ELR (cell line): ENCODE results near the gene ATP2B2.
"Not testable (repeated sequence)": the region's sequence is repeated elsewhere in the genome, so short reads cannot be mapped to it uniquely, and the experiment has no call there.

Experiments
- DNase-seq: peaks from one replicate; pipeline ENCODE4 v3.0.0-alpha.2; 2015; ENCODE audit warnings: low read depth

Gene ATP2B2

GRCh38 chr3:10505050-10505790 is at the start of gene ATP2B2:
Gene ATP2B2 (minus strand): TSS chr3:10505586. CDS start chr3:10449543, 56,043 bp downstream.
- no peak for DNase-seq

DNA sequence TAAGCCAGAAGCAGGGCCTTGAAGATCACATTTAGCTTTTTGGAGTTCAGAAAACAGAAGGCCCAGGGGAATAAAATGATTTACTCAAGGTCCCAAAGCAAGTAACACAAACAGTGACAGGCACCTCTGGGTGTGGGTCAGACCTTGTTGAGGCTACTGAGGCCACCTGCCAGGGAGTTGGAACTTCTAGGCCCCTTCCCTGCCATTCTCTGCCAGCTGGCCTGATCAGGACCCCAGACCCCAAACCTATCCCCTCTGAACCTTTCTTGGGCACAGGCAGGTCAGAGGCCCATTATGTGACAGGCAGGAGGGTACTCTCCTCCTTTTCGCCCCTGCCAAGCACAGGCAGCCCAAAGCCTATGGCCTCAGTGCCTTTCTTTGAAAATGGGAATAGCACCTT is 49.4 kb upstream of the ATP2B2 start:
- no peak for DNase-seq

DNA sequence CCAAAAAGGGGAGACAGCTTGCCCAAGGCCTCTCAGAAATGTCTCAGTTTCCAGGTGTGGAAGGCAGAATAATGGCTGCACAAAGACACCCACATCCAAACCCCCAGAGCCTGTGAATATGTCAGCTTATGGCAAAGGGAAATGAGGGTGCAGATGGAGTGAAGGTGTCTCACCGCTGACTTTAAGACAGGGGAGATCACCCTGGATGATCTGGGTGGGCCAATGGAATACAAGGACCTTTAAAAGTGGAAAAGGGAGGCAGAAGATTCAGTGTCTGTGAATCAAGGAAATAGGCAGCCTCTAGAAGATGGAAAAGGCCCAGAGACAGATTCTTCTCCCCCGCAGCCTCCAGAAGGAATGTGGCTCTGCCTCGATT is 48.8 kb upstream of the ATP2B2 start:
- no peak for DNase-seq

- DNase-seq: no peak
These were observed 48.3 kb upstream of the ATP2B2 start for GRCh38 chr3:10553591-10554235.

- DNase-seq: no peak
These were observed 47.2 kb upstream of the ATP2B2 start for GRCh38 chr3:10552631-10552943.

GRCh38 chr3:10551821-10552630 is 46.6 kb upstream of the ATP2B2 start:
- DNase-seq: peak; percentile 81

DNA sequence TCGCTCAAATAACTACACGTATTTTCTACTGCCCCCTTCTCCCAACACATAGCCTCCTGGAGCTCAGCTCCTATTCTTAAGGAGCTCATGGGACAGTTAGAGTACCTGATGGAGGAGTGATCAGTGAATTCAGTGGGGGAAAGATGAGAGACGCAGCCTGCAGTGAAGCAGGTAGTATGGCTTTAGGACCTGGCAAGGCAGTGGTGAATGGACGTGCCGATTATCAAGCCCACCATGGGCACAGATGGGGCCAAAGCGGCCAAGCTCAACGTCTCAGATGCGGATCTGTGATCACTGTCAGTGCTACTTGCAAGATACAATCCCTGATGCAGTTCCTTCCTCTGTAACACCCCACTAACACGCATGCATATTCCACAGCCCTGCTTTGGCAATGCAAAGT is 45.8 kb upstream of the ATP2B2 start:
- no peak for DNase-seq

DNA sequence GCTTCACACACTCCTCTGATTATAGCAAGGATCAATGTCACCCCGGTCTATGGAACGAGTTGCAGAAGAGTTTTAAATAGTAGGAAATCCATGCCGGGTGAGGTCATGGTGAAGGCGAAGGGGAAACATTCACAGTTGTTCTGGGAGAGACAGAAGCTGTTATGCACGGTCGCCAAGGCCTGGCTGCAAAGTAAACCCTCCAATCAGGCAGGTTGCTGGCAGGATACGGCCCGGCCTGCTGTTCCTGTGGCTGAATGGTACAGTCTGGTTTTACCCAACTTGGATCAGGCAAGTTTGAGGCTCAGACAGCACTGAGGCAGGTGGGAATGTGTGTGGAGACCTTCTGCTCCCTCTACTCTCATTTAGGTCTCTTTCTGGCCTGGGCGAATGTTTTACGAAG is 45.3 kb upstream of the ATP2B2 start:
- no peak for DNase-seq

GRCh38 chr3:10549617-10550230 is 44.3 kb upstream of the ATP2B2 start:
- DNase-seq: no peak

DNA sequence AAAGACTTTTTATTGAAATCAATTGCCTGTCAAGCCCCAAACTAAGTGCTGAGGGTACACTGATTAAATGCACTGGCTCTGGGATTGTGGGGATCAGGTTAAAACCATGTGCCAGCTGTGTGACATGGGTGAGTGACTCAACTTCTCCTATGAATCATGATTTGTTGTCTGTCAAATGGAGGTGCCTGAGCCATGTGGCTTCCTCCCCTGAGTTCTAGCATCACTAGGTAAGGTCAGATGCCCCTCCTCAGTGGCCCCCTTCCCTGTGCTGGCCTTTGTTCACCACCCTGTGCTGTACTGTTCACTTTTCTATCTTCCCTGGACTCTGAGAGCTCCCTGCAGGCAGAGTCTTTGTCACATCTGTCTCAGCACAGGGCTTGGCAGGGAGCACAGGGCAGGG is 43.6 kb upstream of the ATP2B2 start:
- DNase-seq: peak; percentile 38

DNA sequence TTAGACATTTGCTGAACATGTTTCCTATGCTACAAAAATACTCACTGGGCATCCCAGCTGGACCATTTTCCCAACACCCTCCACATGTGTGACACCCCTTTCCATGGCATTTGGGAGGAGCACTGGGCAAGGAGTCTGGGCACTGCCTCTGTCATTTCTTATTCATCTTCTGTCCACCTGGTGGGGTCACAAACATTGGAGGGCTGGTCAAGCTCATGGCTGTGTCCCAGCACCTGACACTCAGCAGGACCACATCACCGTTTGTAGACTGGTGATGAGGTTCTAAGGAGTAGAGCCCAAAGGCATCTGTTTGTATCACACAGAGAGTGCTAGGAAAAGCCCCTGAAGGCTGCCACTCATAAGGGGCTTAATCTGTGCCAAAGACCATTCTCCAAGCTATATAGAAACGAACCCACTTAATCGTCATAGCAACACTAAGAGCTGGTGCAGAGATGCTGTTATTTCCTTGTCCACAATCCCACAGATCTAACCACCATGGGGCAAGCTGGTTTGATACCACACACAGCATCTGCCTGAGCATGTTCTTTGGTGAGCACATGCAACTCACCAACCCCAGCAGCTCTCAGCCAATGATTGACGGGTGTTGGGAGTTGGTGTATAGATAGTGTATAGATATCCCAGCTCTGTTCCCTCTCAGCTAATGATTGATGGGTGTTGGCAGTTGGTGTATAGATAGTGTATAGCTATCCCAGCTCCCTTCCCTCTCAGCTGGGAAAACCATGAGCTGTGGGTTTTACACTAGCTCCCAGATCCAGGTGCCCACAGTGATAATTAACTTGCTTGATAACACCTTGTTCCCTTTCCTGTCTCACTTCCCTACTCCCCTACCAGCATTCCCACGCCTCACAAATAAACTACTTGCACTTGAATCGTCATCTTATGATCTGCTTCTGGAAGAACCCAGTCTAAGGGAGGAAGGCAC is 42.7 kb upstream of the ATP2B2 start:
- no peak for DNase-seq

GRCh38 chr3:10547413-10547812 is 42.0 kb upstream of the ATP2B2 start:
- no peak for DNase-seq

DNA sequence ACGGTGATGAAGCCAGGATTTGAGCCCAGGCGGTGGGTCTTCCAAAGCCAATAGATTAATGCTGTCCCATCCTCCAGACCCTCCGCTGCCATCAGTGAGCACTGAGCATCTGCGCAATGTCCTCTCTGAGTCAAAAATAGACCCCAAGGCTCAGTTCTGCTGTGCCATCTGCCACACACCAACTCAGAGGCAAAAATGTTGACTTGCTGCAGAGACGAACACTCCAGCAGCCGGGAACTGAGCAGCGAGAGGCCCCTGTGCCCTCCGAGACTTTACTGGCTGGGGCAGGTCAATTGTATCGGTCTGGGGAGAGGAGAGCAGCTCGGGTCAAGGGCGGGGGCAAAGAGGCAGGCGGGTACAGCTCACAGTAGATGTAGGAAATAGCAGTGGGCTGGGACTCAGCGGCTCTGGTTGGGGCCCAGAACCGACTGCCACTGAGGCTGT is 41.5 kb upstream of the ATP2B2 start:
- no peak for DNase-seq

- no peak for DNase-seq
These were observed 40.8 kb upstream of the ATP2B2 start for GRCh38 chr3:10546181-10546624.

DNA sequence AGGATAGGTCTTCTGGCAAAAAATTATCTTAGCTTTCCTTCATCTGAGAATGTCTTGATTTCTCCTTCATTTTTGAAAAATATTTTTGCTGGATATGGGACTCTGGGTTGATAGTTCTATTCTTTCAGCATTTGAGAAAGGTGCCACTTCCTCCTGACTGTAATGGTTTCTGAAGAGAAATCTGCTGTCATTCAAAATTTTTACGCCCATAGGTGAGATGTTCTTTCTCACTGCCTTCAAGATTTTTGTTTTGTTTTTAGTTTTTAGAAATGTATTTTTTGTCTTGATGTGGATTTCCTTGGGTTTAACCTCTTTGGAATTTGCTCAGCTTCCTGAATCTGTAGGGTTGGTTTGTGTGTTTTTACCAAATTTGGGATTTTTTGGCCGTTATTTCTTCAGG is 37.1 kb upstream of the ATP2B2 start:
- no peak for DNase-seq

DNA sequence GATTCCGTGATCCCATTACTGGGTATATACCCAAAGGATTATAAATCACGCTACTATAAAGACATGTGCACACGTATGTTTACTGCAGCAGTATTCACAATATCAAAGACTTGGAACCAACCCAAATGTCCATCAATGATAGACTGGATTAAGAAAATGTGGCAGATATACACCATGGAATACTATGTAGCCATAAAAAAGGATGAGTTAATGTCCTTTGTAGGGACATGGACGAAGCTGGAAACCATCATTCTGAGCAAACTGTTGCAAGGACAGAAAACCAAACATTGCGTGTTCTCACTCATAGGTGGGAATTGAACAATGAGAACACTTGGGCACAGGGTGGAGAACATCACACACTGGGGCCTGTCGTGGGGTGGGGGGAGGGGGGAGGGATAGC is 35.0 kb upstream of the ATP2B2 start:
- not testable (repeated sequence) for DNase-seq

- DNase-seq: no peak
These were observed 28.7 kb upstream of the ATP2B2 start for GRCh38 chr3:10534066-10534465.

GRCh38 chr3:10533737-10534023 is 28.3 kb upstream of the ATP2B2 start:
- no peak for DNase-seq

- DNase-seq: no peak
These were observed 27.8 kb upstream of the ATP2B2 start for GRCh38 chr3:10532939-10533736.

GRCh38 chr3:10531031-10531430 is 25.6 kb upstream of the ATP2B2 start:
- no peak for DNase-seq

GRCh38 chr3:10530241-10530640 is 24.9 kb upstream of the ATP2B2 start:
- no peak for DNase-seq
